Endothelial cell of umbilical vein (primary cell): ENCODE results near the gene TTI1. TPM values are rescaled to one million over a fixed set of nuclear protein-coding genes. Genes with fewer than 3 reads are reported as not detected.

ENCODE experiments used
- BruUV-seq: library from RNA; stranded (reverse); fragments of 400-500 nt; replicated peaks from 2 replicates; lab custom pipeline; 2021; lab: Mats Ljungman, UMichigan
- CTCF ChIA-PET: fragments of 300-600, 350-600 bp; sonication (Branson Sonifier 250); formaldehyde crosslinking; loops from one replicate; lab custom pipeline; 2021; ENCODE audit warnings: antibody characterized with exemption, inconsistent platforms; lab: Charles Lee
- POLR2A ChIA-PET: fragments of 300-600, 350-600 bp; sonication (Branson Sonifier 250); formaldehyde crosslinking; loops from one replicate; lab custom pipeline; 2021; ENCODE audit warnings: antibody characterized with exemption, inconsistent platforms; lab: Charles Lee
- DNase-seq: peaks from one replicate; pipeline ENCODE4 v3.0.0-alpha.2; 2011; ENCODE audit warnings: low read depth, low spot score
- FAIRE-seq: peaks from 2 replicates; lab custom pipeline; 2011; peaks lifted over from hg19 to GRCh38; lab: Jason Lieb, UNC
- H2AFZ ChIP-seq: 2 replicates; pipeline ENCODE4 v1.6.0; 2012; ENCODE audit warnings: low read depth, low read length, control low read depth, inconsistent platforms
- H3K27ac ChIP-seq: 2 replicates; pipeline ENCODE4 v1.5.1; 2011; ENCODE audit warnings: low read depth, mild to moderate bottlenecking, control low read depth, low read length, moderate library complexity; ENCODE audit not compliant: insufficient read depth
- H3K27me3 ChIP-seq, 2 experiments: 2 replicates each; pipeline versions ENCODE4 v1.6.0 to v1.6.1; 2011; ENCODE audit warnings: low read length in 2 of 2, mixed read lengths in 1 of 2; ENCODE audit not compliant: control insufficient read depth in 2 of 2, insufficient read depth in 2 of 2
- H3K36me3 ChIP-seq, 2 experiments: 2 replicates in 1 of 2; 3 replicates in 1 of 2; pipeline ENCODE4 v1.5.1; 2011; ENCODE audit warnings: low read length in 2 of 2, mild to moderate bottlenecking in 1 of 2, moderate library complexity in 1 of 2; ENCODE audit not compliant: control insufficient read depth in 2 of 2, insufficient read depth in 2 of 2; ENCODE audit errors: extremely low read depth in 1 of 2
- H3K4me1 ChIP-seq: 3 replicates; pipeline ENCODE4 v1.5.1; 2011; ENCODE audit warnings: mild to moderate bottlenecking, low read length; ENCODE audit not compliant: control insufficient read depth, insufficient read depth; ENCODE audit errors: extremely low read depth
- H3K4me2 ChIP-seq: 2 replicates; pipeline ENCODE4 v1.6.1; 2011; ENCODE audit warnings: low read length, control low read depth, mixed read lengths; ENCODE audit not compliant: insufficient read depth
- H3K4me3 ChIP-seq, 3 experiments: fragments of 200-600 bp in 1 of 3; sonication (generic), shearing (Covaris generic) in 1 of 3; replicated peaks in 1 of 3; 2 replicates each; pipeline ENCODE4 v1.5.1; 2011 to 2016; ENCODE audit warnings: control low read depth in 3 of 3, low read length in 3 of 3, mild to moderate bottlenecking in 2 of 3, inconsistent platforms in 1 of 3, low read depth in 1 of 3, moderate library complexity in 1 of 3; ENCODE audit not compliant: insufficient read depth in 1 of 3
- H3K79me2 ChIP-seq: 2 replicates; pipeline ENCODE4 v1.6.0; 2012; ENCODE audit warnings: low read length, inconsistent platforms; ENCODE audit not compliant: control insufficient read depth, insufficient read depth
- H3K9ac ChIP-seq: replicated peaks from 2 replicates; pipeline ENCODE3; 2011; ENCODE audit warnings: low read length, control low read depth; ENCODE audit not compliant: insufficient read depth; ENCODE audit errors: extremely low read depth
- H3K9me1 ChIP-seq: replicated peaks from 3 replicates; pipeline ENCODE4 v1.6.0; 2011; ENCODE audit warnings: mild to moderate bottlenecking, low read length; ENCODE audit not compliant: control insufficient read depth, insufficient read depth; ENCODE audit errors: extremely low read depth
- H3K9me3 ChIP-seq: replicated peaks from 2 replicates; pipeline ENCODE4 v1.5.1; 2012; ENCODE audit warnings: low read length, inconsistent platforms; ENCODE audit not compliant: control insufficient read depth, insufficient read depth
- H4K20me1 ChIP-seq: replicated peaks from 2 replicates; pipeline ENCODE3; 2011; ENCODE audit warnings: mild to moderate bottlenecking, low read length; ENCODE audit not compliant: control insufficient read depth, insufficient read depth; ENCODE audit errors: extremely low read depth
- CTCF ChIP-seq, 2 donors: IDR thresholded peaks; 1 replicate in 1 of 2; 2 replicates in 1 of 2; pipeline ENCODE4 v1.5.1; 2011; ENCODE audit warnings: low read length in 2 of 2, mild to moderate bottlenecking in 2 of 2, moderate library complexity in 2 of 2, control low read depth in 1 of 2, inconsistent platforms in 1 of 2, low read depth in 1 of 2; ENCODE audit not compliant: insufficient read depth in 1 of 2; ENCODE audit errors: extremely low read depth in 1 of 2
- EZH2 ChIP-seq: IDR thresholded peaks from 2 replicates; pipeline ENCODE4 v1.6.1; 2012; ENCODE audit warnings: borderline replicate concordance, low read depth, mild to moderate bottlenecking, moderate library complexity, low read length, inconsistent platforms; ENCODE audit not compliant: severe bottlenecking
- FOS ChIP-seq: IDR thresholded peaks from 2 replicates; pipeline ENCODE4 v1.6.1; 2011; ENCODE audit warnings: mild to moderate bottlenecking, low read length, moderate library complexity, borderline replicate concordance; ENCODE audit not compliant: insufficient read depth
- GATA2 ChIP-seq: IDR thresholded peaks from 2 replicates; pipeline ENCODE4 v1.7.0; 2011; ENCODE audit warnings: low read depth, mild to moderate bottlenecking, moderate library complexity, mixed read lengths, low read length; ENCODE audit not compliant: insufficient read length, insufficient read depth
- JUN ChIP-seq: IDR thresholded peaks from 2 replicates; pipeline ENCODE4 v1.6.1; 2011; ENCODE audit warnings: borderline replicate concordance, low read depth; ENCODE audit not compliant: insufficient read length, insufficient read depth
- MYC ChIP-seq: IDR thresholded peaks from one replicate; pipeline ENCODE4 v1.6.1; 2011; ENCODE audit warnings: mild to moderate bottlenecking, low read depth, low read length
- POLR2A ChIP-seq: IDR thresholded peaks from 2 replicates; pipeline ENCODE4 v1.6.1; 2012; ENCODE audit warnings: low read depth, mild to moderate bottlenecking, control low read depth, low read length
- POLR2AphosphoS5 ChIP-seq: IDR thresholded peaks from 2 replicates; pipeline ENCODE4 v1.6.1; 2012; ENCODE audit warnings: low read depth, mild to moderate bottlenecking, control low read depth, low read length, moderate library complexity; ENCODE audit not compliant: insufficient read depth
- dilution Hi-C: fragments of 300-500 bp; cut with MboI; formaldehyde crosslinking; loops from one replicate; pipeline ENCODE4 v1.15.0; 2019; ENCODE audit warnings: low sequenced_read_pairs; ENCODE audit not compliant: extremely low pct_ligation_motif_present
- intact Hi-C: fragments of 100-400 bp; cut with micrococcal nuclease; formaldehyde crosslinking; loops from one replicate; pipeline ENCODE4 v1.10.0; 2022
- polyA plus RNA-seq, 4 experiments: library from polyadenylated mRNA; depleted of rRNA in 3 of 4; stranded (reverse) in 3 of 4; unstranded in 1 of 4; fragments of >200 nt; gene quantifications; 2 replicates each; pipeline versions ENCODE4 v1.2.1 to v1.2.3, GENCODE V29; 2011 to 2012; ENCODE audit warnings: missing spikeins in 1 of 4
- total RNA-seq: library from RNA; stranded (reverse); gene quantifications from 2 replicates; pipeline ENCODE4 v1.2.3, GENCODE V29; 2021
- TF ChIP-seq, protein P1 (sequence below): IDR thresholded peaks from 2 replicates; pipeline ENCODE4 v1.6.1; 2011; ENCODE audit not compliant: insufficient read depth, insufficient read length

Gene TTI1
- total and polyA plus RNA-seq, 2 donors (not counting 3 experiments of a cell fraction or from before 2014, with no cell fraction given), result 13.2 to 23.2 TPM

- DNase-seq (no peak), FAIRE-seq (no peak)
- dilution Hi-C loops (no loop called here), intact Hi-C loops (no loop called here)
- H3K27ac ChIP-seq, result no peak overlapping the region
- no peaks in the 10 kb centered on the region for H3K9me1 ChIP-seq
- TF ChIP-seq GATA2 (no peak), POLR2A (no peak), EZH2 (no peak), MYC (no peak), POLR2AphosphoS5 (no peak), FOS (no peak), JUN (no peak), CTCF (IDR thresholded peaks at IDR 0.05; ENCODE audit: extremely low read depth in 1 of 2, insufficient read depth in 1 of 2, low read depth in 1 of 2, low read length in 2 of 2) (no peak)
- TF ChIP-seq, protein P1, sequence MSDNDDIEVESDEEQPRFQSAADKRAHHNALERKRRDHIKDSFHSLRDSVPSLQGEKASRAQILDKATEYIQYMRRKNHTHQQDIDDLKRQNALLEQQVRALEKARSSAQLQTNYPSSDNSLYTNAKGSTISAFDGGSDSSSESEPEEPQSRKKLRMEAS, result no peak
- no peaks in the 10 kb centered on the region for H3K36me3 ChIP-seq
- no peaks in the 10 kb centered on the region for H4K20me1 ChIP-seq
- no peaks in the 10 kb centered on the region for H3K4me1 ChIP-seq
- H3K79me2 ChIP-seq, result no peaks in the 10 kb centered on the region
- H3K9me3 ChIP-seq, result no peaks in the 10 kb centered on the region
- ChIA-PET POLR2A (no interaction called here), CTCF (interaction anchor here (1.1 kb wide), 1 partner anchor 121 kb away, joined by 3 read pairs; no protein-coding TSS in a partner anchor)
- no peak overlapping the region for H3K4me3 ChIP-seq
- no peak overlapping the region for H2AFZ ChIP-seq
- no peak overlapping the region for H3K9ac ChIP-seq
- no peak overlapping the region for H3K4me2 ChIP-seq
- peaks cover 0 to 3% of the 10 kb centered on the region in 2 experiments for H3K27me3 ChIP-seq
- BruUV-seq, result no TSS peak
Measured at GRCh38 chr20:37936451-37936850, 96.8 kb downstream of the TTI1 start.
